Fibroblast of pulmonary artery (primary cell): ENCODE results near the gene PPOX.

Source experiments
- DNase-seq: peaks from one replicate; pipeline ENCODE4 v3.0.0-alpha.2; 2010; ENCODE audit warnings: low read depth
- H3K4me3 ChIP-seq: replicated peaks from 2 replicates; pipeline ENCODE4 v1.5.1; 2011; ENCODE audit warnings: low read depth, mild to moderate bottlenecking, control low read depth, low read length, moderate library complexity
- CTCF ChIP-seq: IDR thresholded peaks from 2 replicates; pipeline ENCODE4 v1.5.1; 2011; ENCODE audit warnings: mild to moderate bottlenecking, control low read depth, low read length, inconsistent platforms; ENCODE audit errors: missing control alignments

Gene PPOX

GRCh38 chr1:161217831-161218230 is 51.6 kb downstream of the PPOX start:
- no peak overlapping the region for H3K4me3 ChIP-seq
- no peak for TF ChIP-seq CTCF
- no peak for DNase-seq

DNA sequence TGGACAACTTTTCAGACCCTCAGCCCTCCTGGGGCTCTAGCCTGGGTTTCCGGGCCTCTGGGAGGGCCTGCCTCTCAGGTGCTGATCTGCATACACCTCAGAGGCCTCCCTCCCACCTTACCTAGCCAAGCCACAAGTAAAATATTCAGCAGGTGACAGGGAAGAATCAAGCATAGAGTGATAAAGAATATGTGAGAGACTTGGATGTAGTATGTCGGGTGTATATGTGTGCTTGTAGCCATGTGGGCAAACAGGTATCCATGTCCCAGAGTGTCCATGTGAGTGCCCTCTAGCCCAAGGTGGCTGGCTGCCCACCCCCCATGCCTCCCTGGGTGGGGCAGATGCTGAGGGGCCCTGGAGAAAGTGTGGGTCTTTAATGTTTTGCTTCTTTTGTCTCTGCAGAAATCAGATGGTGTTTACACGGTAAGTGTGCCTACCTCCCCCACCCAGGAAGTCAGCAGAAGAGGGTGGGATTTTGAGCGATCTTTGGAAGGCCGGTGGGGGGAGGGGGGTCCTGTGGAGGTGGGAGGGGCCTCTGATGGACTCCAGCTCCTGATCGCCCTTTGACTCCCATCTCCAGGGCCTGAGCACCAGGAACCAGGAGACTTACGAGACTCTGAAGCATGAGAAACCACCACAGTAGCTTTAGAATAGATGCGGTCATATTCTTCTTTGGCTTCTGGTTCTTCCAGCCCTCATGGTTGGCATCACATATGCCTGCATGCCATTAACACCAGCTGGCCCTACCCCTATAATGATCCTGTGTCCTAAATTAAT is 52.3 kb downstream of the PPOX start:
- no peak for TF ChIP-seq CTCF
- no peak for DNase-seq
- H3K4me3 ChIP-seq: no peak overlapping the region

DNA sequence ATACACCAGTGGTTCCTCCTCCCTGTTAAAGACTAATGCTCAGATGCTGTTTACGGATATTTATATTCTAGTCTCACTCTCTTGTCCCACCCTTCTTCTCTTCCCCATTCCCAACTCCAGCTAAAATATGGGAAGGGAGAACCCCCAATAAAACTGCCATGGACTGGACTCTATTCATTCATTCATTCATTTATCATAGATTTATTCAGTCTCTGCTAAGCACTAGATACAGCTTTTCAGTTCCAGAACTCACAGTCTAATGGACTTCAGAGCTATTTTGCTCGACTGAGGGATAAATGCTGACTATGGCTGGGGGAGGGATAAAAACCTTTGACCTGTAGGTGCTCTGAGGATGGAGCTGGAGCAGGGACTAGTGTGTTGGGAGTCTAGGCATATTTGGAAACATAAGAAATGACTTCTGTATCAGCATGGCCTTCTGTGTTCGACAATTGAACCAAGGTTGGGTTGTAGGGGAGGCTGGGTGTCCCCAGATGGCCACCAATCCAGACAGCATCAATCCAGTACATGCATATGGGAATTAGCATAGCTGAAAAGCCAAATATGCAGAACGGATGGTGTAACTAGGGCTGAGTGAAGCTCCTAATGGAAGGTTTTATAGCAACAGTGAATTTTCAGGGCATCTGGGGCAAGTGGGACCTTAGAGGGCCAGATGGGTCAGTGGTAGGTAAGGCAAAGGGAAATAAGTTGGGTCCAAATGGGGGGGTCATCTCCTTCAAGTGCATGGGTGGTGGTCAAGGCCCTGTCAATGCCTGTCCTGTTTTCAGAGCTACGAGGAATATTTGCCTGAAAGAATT is 53.1 kb downstream of the PPOX start:
- TF ChIP-seq CTCF: no peak
- H3K4me3 ChIP-seq: no peak overlapping the region
- no peak for DNase-seq

DNA sequence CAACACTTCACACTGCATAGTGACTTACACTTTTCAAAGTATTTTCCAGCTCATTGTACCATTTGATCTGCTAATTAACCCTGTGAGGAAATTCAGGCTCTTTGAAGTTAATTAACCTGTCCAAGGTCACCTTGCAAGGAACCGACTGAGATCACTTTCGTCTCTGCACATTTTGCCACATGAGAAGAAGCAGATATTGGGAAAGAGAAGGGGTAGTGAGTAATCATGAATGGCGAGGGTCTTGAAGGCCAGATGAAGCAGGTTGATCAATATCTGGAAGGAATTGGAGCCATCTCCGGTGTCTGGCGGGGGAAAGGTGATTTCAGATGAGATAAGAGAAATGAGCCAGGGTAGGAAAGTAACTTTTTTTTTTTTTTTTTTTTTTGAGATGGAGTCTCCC is 53.8 kb downstream of the PPOX start:
- TF ChIP-seq CTCF: no peak
- no peak for DNase-seq

More for the DNA sequence above, 53.8 kb downstream of the PPOX start:
- no peak overlapping the region for H3K4me3 ChIP-seq
